IMR-90 (cell line): Measurements from ENCODE around the gene VPS8. TPM values are rescaled to one million over a fixed set of nuclear protein-coding genes. Genes with fewer than 3 reads are reported as not detected.
A peak's percentile ranks its signal among the peaks of the same experiment; 100 is the strongest.

Experiments
- ATAC-seq: fragments of 200-7000 bp; cut with Tn5 transposase; 2 replicates; pipeline ENCODE4 v1.9.1; 2020; ENCODE audit warnings: low read depth, mild to moderate bottlenecking, moderate library complexity
- BruUV-seq: library from RNA; stranded (reverse); fragments of 400-500 nt; replicated peaks from 2 replicates; lab custom pipeline; 2021; lab: Mats Ljungman, UMichigan
- CTCF ChIA-PET: fragments of 300-600 bp; formaldehyde crosslinking; extraction: SDS; loops from one replicate; lab custom pipeline; 2021; ENCODE audit warnings: antibody characterized with exemption; lab: Yijun Ruan, JAX
- POLR2A ChIA-PET: fragments of 300-600 bp; sonication (Branson Sonifier 250); formaldehyde crosslinking; loops from one replicate; lab custom pipeline; 2022; ENCODE audit warnings: antibody characterized with exemption; ENCODE audit not compliant: unreplicated experiment; lab: Charles Lee
- DNase-seq: peaks from one replicate; pipeline ENCODE4 v3.0.0; 2013
- H2AFZ ChIP-seq: replicated peaks from 2 replicates; pipeline ENCODE3; 2013; ENCODE audit warnings: low read length, mild to moderate bottlenecking; ENCODE audit not compliant: poor library complexity
- H2AK5ac ChIP-seq: 2 replicates; pipeline ENCODE4 v1.6.1; 2013; ENCODE audit warnings: low read depth, low read length, inconsistent platforms
- H2AK9ac ChIP-seq: replicated peaks from 2 replicates; pipeline ENCODE3; 2013; ENCODE audit warnings: mild to moderate bottlenecking, low read depth, low read length, moderate library complexity; ENCODE audit not compliant: poor library complexity
- H2BK120ac ChIP-seq: 2 replicates; pipeline ENCODE4 v1.6.1; 2013; ENCODE audit warnings: low read depth, low read length, inconsistent platforms
- H2BK15ac ChIP-seq: 3 replicates; pipeline ENCODE4 v1.6.1; 2013; ENCODE audit warnings: low read depth, low read length, inconsistent platforms
- H2BK20ac ChIP-seq: 2 replicates; pipeline ENCODE4 v1.6.1; 2013; ENCODE audit warnings: low read depth, mild to moderate bottlenecking, inconsistent platforms, low read length, moderate library complexity
- H2BK5ac ChIP-seq: 2 replicates; pipeline ENCODE4 v1.6.1; 2013; ENCODE audit warnings: mild to moderate bottlenecking, low read depth, low read length, inconsistent platforms; ENCODE audit not compliant: poor library complexity, severe bottlenecking
- H3K14ac ChIP-seq: replicated peaks from 2 replicates; pipeline ENCODE4 v1.6.1; 2013; ENCODE audit warnings: low read depth, low read length, inconsistent platforms
- H3K18ac ChIP-seq: 2 replicates; pipeline ENCODE4 v1.6.1; 2013; ENCODE audit warnings: low read depth, low read length, control low read depth
- H3K23ac ChIP-seq: 2 replicates; pipeline ENCODE4 v1.6.1; 2013; ENCODE audit warnings: low read depth, low read length, inconsistent platforms
- H3K27ac ChIP-seq: 2 replicates; pipeline ENCODE4 v1.5.1; 2013; ENCODE audit warnings: mild to moderate bottlenecking, control low read depth, low read length; ENCODE audit not compliant: insufficient read depth
- H3K27me3 ChIP-seq: 2 replicates; pipeline ENCODE4 v1.6.1; 2013; ENCODE audit warnings: low read length; ENCODE audit not compliant: control insufficient read depth, insufficient read depth
- H3K36me3 ChIP-seq: 2 replicates; pipeline ENCODE4 v1.6.1; 2013; ENCODE audit warnings: low read length, mixed read lengths; ENCODE audit not compliant: control insufficient read depth, insufficient read depth
- H3K4ac ChIP-seq: 2 replicates; pipeline ENCODE4 v1.6.1; 2013; ENCODE audit warnings: low read depth, low read length, inconsistent platforms
- H3K4me1 ChIP-seq: 2 replicates; pipeline ENCODE4 v1.6.1; 2013; ENCODE audit warnings: low read length, mixed read lengths; ENCODE audit not compliant: control insufficient read depth, insufficient read depth
- H3K4me2 ChIP-seq: 2 replicates; pipeline ENCODE4 v1.6.1; 2013; ENCODE audit warnings: low read depth, mild to moderate bottlenecking, control low read depth, low read length, moderate library complexity
- H3K4me3 ChIP-seq: 2 replicates; pipeline ENCODE4 v1.5.1; 2013; ENCODE audit warnings: low read depth, mild to moderate bottlenecking, control low read depth, low read length, moderate library complexity; ENCODE audit not compliant: insufficient read depth
- H3K56ac ChIP-seq: 2 replicates; pipeline ENCODE4 v1.6.1; 2013; ENCODE audit warnings: low read length, inconsistent platforms; ENCODE audit not compliant: insufficient read depth; ENCODE audit errors: extremely low read depth
- H3K79me1 ChIP-seq, 2 experiments: 2 replicates each; pipeline ENCODE4 v1.6.1; 2013; ENCODE audit warnings: low read length in 2 of 2, inconsistent platforms in 1 of 2, low read depth in 1 of 2
- H3K9ac ChIP-seq: 2 replicates; pipeline ENCODE4 v1.6.1; 2013; ENCODE audit warnings: low read depth, low read length, control low read depth
- H3K9me1 ChIP-seq: 2 replicates; pipeline ENCODE4 v1.6.1; 2013; ENCODE audit warnings: low read length, inconsistent platforms; ENCODE audit not compliant: insufficient read depth
- H3K9me3 ChIP-seq: 2 replicates; pipeline ENCODE4 v1.6.1; 2013; ENCODE audit warnings: low read length; ENCODE audit not compliant: control insufficient read depth, insufficient read depth
- H4K20me1 ChIP-seq: 2 replicates; pipeline ENCODE4 v1.6.1; 2013; ENCODE audit warnings: low read length, inconsistent platforms; ENCODE audit not compliant: insufficient read depth
- H4K5ac ChIP-seq: 2 replicates; pipeline ENCODE4 v1.6.1; 2013; ENCODE audit warnings: mild to moderate bottlenecking, low read depth, low read length, control low read depth
- H4K8ac ChIP-seq, 2 experiments: 2 replicates each; pipeline ENCODE4 v1.6.1; 2013; ENCODE audit warnings: low read depth in 2 of 2, low read length in 2 of 2, control low read depth in 1 of 2, inconsistent platforms in 1 of 2
- H4K91ac ChIP-seq: 2 replicates; pipeline ENCODE4 v1.6.1; 2013; ENCODE audit warnings: low read depth, low read length, inconsistent platforms; ENCODE audit not compliant: insufficient read depth
- CEBPB ChIP-seq: IDR thresholded peaks from 2 replicates; pipeline ENCODE4 v1.6.1; 2012; ENCODE audit warnings: low read depth, low read length, improper control_type of control experiment
- CHD1 ChIP-seq: IDR thresholded peaks from 2 replicates; pipeline ENCODE4 v1.6.1; 2012; ENCODE audit warnings: low read depth, low read length, improper control_type of control experiment
- MAZ ChIP-seq: IDR thresholded peaks from 2 replicates; pipeline ENCODE4 v1.6.1; 2012; ENCODE audit warnings: low read depth, mild to moderate bottlenecking, low read length, improper control_type of control experiment, moderate library complexity, borderline replicate concordance
- RCOR1 ChIP-seq: IDR thresholded peaks from 2 replicates; pipeline ENCODE4 v1.6.1; 2012; ENCODE audit warnings: mild to moderate bottlenecking, low read length, improper control_type of control experiment; ENCODE audit not compliant: insufficient replicate concordance
- WGBS, 2 experiments: methylation state at CpG; one replicate each; pipeline versions ENCODE4 v1.1.5 to v1.1.7; 2013; ENCODE audit warnings: missing lambda C conversion rate in 2 of 2; ENCODE audit not compliant: insufficient read length in 1 of 2; ENCODE audit errors: extremely low coverage in 2 of 2; 5-methylcytosine and 5-hydroxymethylcytosine counted together
- dilution Hi-C: fragments of 300-500 bp; cut with HindIII; formaldehyde crosslinking; loops from one replicate; pipeline ENCODE4 v1.14.3; 2018; ENCODE audit warnings: low sequenced_read_pairs; ENCODE audit not compliant: unreplicated experiment
- in situ Hi-C: fragments of 300-500 bp; cut with MboI; formaldehyde crosslinking; loops from 3 replicates; pipeline ENCODE4 v1.14.3; 2019; ENCODE audit warnings: low sequenced_read_pairs, inconsistent platforms, mixed read lengths
- intact Hi-C: fragments of 100-400 bp; cut with micrococcal nuclease; formaldehyde crosslinking; loops from 2 replicates; pipeline ENCODE4 v1.10.0; 2022
- polyA plus RNA-seq, 3 experiments: library from polyadenylated mRNA; depleted of rRNA; stranded (reverse); fragments of >200 nt; gene quantifications; 2 replicates each; pipeline ENCODE4 v1.2.3, GENCODE V29; 2012; ENCODE audit warnings: low replicate concordance in 1 of 3
- total RNA-seq: library from RNA; depleted of rRNA; stranded (reverse); fragments of >200 nt; gene quantifications from 2 replicates; pipeline ENCODE4 v1.2.3, GENCODE V29; 2012
- TF ChIP-seq, protein P1 (sequence below): conservative IDR thresholded peaks from 2 replicates; pipeline ENCODE4 v1.5.1; 2012; ENCODE audit warnings: mild to moderate bottlenecking, low read depth, low read length, improper control_type of control experiment
- TF ChIP-seq, protein P2 (sequence below): fragments of 150-350 bp; IDR thresholded peaks from 2 replicates; pipeline ENCODE4 v1.6.1; 2017; ENCODE audit warnings: mild to moderate bottlenecking, antibody characterized with exemption, low read length, low read depth

The VPS8 gene
- total and polyA plus RNA-seq, 2 of the 4 experiments (the other 2 are of a cell fraction), result 14.0 to 56.1 TPM

DNA sequence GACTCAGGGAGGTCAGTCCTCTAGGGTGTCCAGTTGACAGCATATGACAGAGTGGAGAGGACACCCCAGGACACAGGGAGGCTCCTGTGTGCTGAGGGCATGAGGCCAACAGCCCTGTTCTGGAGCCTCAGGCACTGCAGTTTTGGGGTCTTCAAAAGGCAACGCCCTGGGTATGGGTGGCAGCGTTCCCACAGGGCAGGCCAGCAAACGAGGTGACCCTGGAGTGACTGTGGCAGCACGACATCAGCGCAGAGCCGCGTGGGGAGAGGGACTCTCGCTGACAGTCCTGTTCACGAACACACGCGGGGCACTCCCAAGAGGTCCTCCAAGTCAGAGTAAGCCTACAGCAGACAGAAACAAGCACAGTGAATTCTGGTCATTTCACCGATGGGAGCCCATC lies 41.4 kb upstream of the VPS8 start:
- H3K18ac ChIP-seq, result no peak overlapping the region
- H3K14ac ChIP-seq, result no peak overlapping the region
- TF ChIP-seq, protein P1, sequence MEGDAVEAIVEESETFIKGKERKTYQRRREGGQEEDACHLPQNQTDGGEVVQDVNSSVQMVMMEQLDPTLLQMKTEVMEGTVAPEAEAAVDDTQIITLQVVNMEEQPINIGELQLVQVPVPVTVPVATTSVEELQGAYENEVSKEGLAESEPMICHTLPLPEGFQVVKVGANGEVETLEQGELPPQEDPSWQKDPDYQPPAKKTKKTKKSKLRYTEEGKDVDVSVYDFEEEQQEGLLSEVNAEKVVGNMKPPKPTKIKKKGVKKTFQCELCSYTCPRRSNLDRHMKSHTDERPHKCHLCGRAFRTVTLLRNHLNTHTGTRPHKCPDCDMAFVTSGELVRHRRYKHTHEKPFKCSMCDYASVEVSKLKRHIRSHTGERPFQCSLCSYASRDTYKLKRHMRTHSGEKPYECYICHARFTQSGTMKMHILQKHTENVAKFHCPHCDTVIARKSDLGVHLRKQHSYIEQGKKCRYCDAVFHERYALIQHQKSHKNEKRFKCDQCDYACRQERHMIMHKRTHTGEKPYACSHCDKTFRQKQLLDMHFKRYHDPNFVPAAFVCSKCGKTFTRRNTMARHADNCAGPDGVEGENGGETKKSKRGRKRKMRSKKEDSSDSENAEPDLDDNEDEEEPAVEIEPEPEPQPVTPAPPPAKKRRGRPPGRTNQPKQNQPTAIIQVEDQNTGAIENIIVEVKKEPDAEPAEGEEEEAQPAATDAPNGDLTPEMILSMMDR, result no peak
- TF ChIP-seq, protein P2, sequence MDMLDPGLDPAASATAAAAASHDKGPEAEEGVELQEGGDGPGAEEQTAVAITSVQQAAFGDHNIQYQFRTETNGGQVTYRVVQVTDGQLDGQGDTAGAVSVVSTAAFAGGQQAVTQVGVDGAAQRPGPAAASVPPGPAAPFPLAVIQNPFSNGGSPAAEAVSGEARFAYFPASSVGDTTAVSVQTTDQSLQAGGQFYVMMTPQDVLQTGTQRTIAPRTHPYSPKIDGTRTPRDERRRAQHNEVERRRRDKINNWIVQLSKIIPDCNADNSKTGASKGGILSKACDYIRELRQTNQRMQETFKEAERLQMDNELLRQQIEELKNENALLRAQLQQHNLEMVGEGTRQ, result no peak
- TF ChIP-seq CHD1 (no peak), MAZ (no peak), RCOR1 (no peak), CEBPB (no peak)
- H3K9me3 ChIP-seq, result no peaks in the 10 kb centered on the region
- H2BK15ac ChIP-seq, result no peak overlapping the region
- no peak overlapping the region for H4K8ac ChIP-seq
- CTCF ChIA-PET, result no interaction called here
- no peak overlapping the region for H3K56ac ChIP-seq
- H3K9me1 ChIP-seq, result peaks cover 4% of the 10 kb centered on the region; the same call in 1 of the 2 replicates
- DNase-seq, result no peak
- no peaks in the 10 kb centered on the region for H3K27me3 ChIP-seq
- intact Hi-C loops, result no loop called here
- no peak overlapping the region for H4K91ac ChIP-seq
- H3K9ac ChIP-seq, result no peak overlapping the region
- H3K4ac ChIP-seq, result no peak overlapping the region
- peaks cover 29% of the 10 kb centered on the region for H3K4me1 ChIP-seq
- H2AFZ ChIP-seq, result no peak overlapping the region
- WGBS, 2 experiments, result 84% methylated on average over 11 of the region's 12 CpGs; no CpG with 5 or more reads in 1 of the 2 experiments
- peak overlapping the region; percentile 54; the same call in 1 of the 2 replicates for H2AK5ac ChIP-seq
- H2BK5ac ChIP-seq, result no peak overlapping the region
- no peaks in the 10 kb centered on the region for H3K36me3 ChIP-seq
- no peak overlapping the region for H3K4me2 ChIP-seq
- POLR2A ChIA-PET, result no interaction called here
- dilution Hi-C loops, result no loop called here
- H4K20me1 ChIP-seq, result no peaks in the 10 kb centered on the region
- H4K5ac ChIP-seq, result no peak overlapping the region
- H2BK120ac ChIP-seq, result no peak overlapping the region
- no peak overlapping the region for H2BK20ac ChIP-seq
- no peak overlapping the region for H3K23ac ChIP-seq
- no peak overlapping the region for H3K27ac ChIP-seq
- no peak for ATAC-seq
- no TSS peak for BruUV-seq
- H3K4me3 ChIP-seq, result no peak overlapping the region
- no peaks in the 10 kb centered on the region for H3K79me1 ChIP-seq
- in situ Hi-C loops, result loop anchor here (10.0 kb wide), 1 partner anchor 396 kb away; the partner anchor contains the start of gene THPO
- H2AK9ac ChIP-seq, result no peak overlapping the region
